Breast epithelium (tissue), 3 donors: ENCODE measurements around the gene NANOS2.

Experiments used
- POLR2A ChIP-seq: fragments of 450-650 bp; IDR thresholded peaks from one replicate; pipeline ENCODE4 v1.6.1; 2016; ENCODE audit warnings: antibody characterized with exemption, mild to moderate bottlenecking, moderate library complexity
- POLR2AphosphoS5 ChIP-seq, 3 donors: sonication (generic); formaldehyde crosslinking; IDR thresholded peaks; one replicate each; pipeline ENCODE4 v1.6.1; 2017; ENCODE audit warnings: antibody characterized with exemption in 3 of 3
- TF ChIP-seq, protein P1 (sequence below), 3 donors: fragments of 450-650 bp; IDR thresholded peaks; one replicate each; pipeline ENCODE4 v1.5.1; 2016 to 2017; ENCODE audit warnings: antibody characterized with exemption in 3 of 3, mild to moderate bottlenecking in 3 of 3, moderate library complexity in 3 of 3

DNA sequence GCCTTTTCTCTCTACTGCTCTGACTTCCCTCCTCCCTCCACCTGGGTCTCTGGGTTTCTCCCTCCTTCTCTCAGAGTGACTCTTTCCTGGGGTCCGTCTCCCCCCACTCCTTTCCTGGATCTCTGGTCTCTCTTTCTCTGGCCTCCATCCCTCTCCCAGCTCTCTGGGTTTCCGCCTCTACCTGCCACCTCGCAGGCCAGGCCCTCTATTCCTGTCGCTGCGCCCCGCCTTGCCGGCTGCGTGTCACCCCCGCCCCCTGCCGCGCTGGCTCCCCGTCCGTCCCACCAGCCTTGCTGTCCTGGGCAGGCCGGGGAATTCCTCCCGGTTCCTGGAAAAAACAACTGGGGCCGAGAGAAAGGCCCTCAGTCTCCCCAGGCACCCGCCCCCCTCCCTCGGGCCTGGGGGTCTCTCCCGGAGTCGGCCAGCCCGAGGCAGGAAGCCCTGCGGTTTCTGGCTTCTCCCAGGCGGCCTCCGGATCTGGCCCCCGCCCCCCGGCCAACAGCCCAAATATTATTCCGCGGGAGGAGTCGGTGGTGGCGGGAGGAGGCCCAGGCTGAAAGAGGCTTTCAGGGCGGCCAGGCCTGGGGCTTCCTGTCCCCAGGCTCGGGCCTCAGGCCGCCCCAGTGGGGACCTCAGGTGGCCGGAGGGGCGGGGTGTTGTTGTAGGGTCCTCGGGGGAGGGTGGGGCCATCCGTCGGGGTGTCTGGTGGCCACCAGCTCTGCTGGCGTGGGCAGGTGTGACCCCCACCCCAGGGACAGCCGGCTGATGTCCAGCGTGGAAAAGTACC, 38.0 kb downstream of the NANOS2 start:
- TF ChIP-seq, protein P1, sequence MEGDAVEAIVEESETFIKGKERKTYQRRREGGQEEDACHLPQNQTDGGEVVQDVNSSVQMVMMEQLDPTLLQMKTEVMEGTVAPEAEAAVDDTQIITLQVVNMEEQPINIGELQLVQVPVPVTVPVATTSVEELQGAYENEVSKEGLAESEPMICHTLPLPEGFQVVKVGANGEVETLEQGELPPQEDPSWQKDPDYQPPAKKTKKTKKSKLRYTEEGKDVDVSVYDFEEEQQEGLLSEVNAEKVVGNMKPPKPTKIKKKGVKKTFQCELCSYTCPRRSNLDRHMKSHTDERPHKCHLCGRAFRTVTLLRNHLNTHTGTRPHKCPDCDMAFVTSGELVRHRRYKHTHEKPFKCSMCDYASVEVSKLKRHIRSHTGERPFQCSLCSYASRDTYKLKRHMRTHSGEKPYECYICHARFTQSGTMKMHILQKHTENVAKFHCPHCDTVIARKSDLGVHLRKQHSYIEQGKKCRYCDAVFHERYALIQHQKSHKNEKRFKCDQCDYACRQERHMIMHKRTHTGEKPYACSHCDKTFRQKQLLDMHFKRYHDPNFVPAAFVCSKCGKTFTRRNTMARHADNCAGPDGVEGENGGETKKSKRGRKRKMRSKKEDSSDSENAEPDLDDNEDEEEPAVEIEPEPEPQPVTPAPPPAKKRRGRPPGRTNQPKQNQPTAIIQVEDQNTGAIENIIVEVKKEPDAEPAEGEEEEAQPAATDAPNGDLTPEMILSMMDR (IDR thresholded peaks at IDR 0.05): no peak
- TF ChIP-seq POLR2AphosphoS5 (IDR thresholded peaks at IDR 0.05) (peak in 1 of 3 donors; percentile 25), POLR2A (no peak)
